Retinal pigment epithelial cell (primary cell): ENCODE results near the gene CEACAM4.
"Not testable (repeated sequence)": the region's sequence is repeated elsewhere in the genome, so short reads cannot be mapped to it uniquely, and the experiment has no call there.

Experiments
- DNase-seq: peaks from one replicate; pipeline ENCODE4 v3.0.0-alpha.2; 2010; ENCODE audit warnings: low read depth
- H3K4me3 ChIP-seq: 2 replicates; pipeline ENCODE4 v1.5.1; 2011; ENCODE audit warnings: mild to moderate bottlenecking, low read length, control low read depth, moderate library complexity
- TF ChIP-seq, protein P1 (sequence below): conservative IDR thresholded peaks from 2 replicates; pipeline ENCODE4 v1.5.1; 2011; ENCODE audit warnings: low read depth, low read length, control low read depth, inconsistent platforms

CEACAM4 gene

DNA sequence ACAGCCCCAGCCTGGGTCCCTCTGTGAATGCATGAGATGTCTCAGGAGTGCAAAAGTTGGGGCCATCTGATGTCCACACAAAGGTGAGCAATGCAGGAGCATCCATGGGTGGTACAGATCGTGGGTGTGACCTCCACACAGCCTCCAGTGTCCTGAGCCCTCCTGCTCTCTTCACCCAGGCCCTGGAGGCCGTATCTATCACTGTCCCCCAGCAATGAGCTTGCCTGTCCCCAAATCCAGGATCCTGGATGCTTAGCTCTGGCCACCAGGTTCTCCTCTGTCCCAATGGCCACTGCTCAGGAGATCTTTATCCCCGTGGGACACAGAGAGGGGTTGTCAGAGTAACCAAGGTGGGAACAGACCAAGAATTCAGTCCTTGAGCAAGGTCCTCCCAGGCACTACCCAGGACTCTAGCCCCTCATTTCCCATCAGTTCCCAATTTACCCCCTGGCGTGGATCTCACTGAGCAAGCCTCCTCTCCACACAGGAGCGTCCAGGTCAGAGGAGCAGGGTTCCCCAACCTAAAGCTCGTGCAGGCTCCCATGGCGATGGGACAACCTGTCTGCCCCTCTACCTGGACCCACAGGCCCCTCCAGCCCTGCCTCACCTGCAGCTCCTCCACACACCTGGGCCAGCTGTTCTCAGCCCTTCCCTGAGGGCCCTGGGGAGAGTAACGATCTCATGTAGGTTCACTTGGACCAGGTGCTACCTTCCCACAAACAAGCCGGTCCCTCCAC, 39.6 kb downstream of the CEACAM4 start:
- TF ChIP-seq, protein P1, sequence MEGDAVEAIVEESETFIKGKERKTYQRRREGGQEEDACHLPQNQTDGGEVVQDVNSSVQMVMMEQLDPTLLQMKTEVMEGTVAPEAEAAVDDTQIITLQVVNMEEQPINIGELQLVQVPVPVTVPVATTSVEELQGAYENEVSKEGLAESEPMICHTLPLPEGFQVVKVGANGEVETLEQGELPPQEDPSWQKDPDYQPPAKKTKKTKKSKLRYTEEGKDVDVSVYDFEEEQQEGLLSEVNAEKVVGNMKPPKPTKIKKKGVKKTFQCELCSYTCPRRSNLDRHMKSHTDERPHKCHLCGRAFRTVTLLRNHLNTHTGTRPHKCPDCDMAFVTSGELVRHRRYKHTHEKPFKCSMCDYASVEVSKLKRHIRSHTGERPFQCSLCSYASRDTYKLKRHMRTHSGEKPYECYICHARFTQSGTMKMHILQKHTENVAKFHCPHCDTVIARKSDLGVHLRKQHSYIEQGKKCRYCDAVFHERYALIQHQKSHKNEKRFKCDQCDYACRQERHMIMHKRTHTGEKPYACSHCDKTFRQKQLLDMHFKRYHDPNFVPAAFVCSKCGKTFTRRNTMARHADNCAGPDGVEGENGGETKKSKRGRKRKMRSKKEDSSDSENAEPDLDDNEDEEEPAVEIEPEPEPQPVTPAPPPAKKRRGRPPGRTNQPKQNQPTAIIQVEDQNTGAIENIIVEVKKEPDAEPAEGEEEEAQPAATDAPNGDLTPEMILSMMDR = no peak
- no peak overlapping the region for H3K4me3 ChIP-seq
- no peak for DNase-seq

DNA sequence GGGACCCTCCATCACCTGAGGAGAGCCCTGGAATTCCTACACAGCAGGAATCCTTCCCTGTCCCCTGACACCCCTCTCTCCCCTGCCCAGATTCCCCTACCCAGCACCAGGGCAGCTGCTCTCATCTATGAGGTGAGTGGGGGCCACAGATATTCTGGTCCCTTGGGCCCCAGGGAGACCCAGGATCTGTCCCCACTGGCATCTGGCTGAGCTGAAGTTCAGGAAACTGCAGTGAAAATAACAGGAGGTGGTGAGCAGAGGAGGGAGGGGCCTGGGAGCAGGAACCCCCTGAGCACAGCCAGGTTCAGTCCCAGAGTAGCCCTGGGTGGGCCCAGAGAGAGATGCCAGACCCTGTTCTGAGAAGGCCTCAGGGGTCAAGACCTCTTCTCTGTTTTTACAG, 40.8 kb downstream of the CEACAM4 start:
- H3K4me3 ChIP-seq = no peak overlapping the region
- TF ChIP-seq, protein P1 = no peak

DNA sequence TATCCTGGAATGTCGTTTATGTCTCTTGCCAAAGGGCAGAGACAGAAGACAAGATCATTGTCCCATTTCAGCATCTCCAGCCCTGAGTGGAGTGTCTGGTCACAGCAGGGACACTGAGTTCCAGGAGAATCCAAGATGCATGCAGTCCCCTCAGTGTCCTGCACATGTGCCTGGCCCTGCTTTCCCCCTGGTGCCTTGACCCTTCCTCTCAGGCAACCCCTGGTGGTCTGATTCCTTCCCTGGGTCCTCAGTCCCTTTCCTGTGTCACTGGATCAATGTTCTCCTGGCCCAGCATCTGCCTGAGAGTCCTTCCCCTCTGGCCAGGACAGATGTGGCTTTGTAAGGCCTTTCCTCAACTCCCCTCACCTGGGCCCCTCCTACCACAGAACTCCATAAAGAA, 41.9 kb downstream of the CEACAM4 start:
- TF ChIP-seq, protein P1 = no peak
- no peak overlapping the region for H3K4me3 ChIP-seq
- DNase-seq = no peak

More for the DNA sequence above, 40.8 kb downstream of the CEACAM4 start:
- no peak for DNase-seq

DNA sequence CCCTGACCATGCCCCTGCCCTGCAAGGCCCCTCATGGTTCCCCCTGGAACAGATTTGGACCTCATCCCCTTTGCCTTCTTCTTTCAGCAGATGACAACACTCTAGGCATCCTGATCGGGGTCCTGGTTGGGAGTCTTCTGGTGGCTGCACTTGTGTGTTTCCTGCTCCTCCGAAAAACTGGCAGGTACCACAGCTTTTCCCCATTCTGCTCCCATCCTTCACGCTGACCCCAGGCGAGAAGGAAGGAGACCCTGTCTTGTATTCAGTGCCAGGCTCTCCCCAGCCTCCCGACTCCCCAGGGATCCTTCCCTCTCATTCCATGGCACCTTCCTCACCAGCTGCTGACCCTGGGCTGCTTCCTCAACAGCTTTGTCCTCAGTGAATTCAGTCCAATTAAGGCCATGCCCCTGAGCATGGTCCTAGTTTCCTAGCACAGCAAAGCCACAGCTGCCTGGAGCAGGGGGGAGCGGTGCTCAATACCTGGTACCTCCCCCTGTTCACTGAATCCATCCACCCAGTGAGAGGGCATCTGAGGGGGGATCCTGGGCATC, 42.5 kb downstream of the CEACAM4 start:
- no peak overlapping the region for H3K4me3 ChIP-seq
- DNase-seq = no peak
- TF ChIP-seq, protein P1 = no peak

DNA sequence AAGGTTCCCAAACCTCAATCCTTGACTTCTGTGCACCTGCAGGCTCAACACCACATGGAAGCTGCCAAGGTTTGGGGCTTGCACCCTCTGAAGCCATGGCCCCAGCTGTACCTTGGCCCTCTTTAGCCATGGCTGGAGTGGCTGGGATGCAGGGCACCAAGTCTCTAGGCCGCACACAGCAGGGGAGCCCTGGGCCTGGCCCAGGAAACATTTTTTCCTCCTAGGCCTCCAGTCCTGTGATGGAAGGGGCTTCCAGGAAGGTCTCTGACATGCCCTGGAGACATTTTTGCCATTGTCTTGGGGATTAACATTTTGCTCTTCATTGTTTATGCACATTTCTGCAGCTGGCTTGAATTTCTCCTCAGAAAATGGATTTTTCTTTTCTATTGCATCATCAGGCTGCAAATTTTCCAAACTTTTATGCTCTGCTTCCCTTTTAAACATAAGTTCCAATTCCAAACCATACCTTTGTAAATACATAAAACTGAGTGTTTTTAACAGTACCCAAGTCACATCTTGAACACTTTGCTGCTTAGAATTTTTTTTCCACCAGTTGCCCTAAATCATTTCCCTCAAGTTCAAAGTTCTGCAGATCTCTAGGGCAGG, 44.2 kb downstream of the CEACAM4 start:
- not testable (repeated sequence) for H3K4me3 ChIP-seq, DNase-seq

DNA sequence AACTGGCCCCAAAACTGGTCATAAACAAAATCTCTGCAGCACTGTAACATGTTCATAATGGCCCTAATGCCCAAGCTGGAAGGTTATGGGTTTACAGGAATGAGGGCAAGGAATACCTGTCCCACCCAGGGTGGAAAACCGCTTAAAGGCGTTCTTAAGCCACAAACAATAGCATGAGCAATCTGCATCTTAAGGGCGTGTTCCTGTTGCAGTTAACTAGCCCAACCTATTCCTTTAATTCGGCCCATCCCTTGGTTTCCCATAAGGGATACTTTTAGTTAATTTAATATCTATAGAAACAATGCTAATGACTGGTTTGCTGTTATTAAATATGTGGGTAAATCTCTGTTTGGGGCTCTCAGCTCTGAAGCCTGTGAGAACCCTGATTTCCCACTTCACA, 45.8 kb downstream of the CEACAM4 start:
- not testable (repeated sequence) for DNase-seq, H3K4me3 ChIP-seq

DNA sequence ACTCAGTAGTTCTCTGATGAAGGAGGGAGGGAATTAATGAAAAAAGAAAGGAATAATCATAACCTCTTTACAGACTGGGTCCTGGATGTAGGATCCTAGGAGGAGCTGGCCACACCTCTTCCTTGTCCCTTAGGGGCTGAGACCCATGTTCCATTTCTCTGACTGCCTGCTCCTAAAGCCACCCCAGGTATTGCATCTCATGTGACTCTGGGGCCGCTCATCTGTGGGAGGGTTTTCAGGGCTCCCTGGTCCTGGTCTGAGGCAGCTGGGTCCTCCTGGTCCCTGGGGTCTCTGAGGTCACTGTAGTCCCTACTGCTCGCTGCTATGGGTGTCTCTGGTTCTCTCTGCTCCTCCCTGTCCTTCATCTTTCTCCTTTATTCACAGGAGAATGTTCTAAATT, 48.0 kb downstream of the CEACAM4 start:
- H3K4me3 ChIP-seq = no peak overlapping the region
- DNase-seq = no peak
- TF ChIP-seq, protein P1 = no peak

DNA sequence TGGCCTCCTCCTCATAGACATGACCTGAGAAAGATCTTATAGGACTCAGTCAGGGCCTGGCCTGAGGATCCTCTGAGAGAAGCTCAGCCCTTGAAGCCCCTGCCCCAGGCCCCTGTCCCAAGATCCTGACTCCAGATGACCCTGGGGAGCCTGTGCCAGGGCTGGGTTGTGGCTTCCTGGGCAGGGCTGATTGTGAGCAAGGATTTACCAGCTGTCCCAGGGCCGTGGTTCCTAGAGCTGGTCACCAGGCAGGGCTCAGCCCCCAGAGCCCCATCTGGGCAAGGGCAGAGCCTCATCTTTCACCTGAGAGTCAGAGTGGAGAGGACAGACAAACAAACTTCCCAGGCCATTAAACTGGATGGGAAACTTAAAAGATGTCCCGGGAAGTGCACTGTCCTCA, 49.0 kb downstream of the CEACAM4 start:
- no peak for DNase-seq
- TF ChIP-seq, protein P1 = no peak
- H3K4me3 ChIP-seq = no peak overlapping the region
